HCT116 (cell line): Measurements from ENCODE around the gene LMAN1L. TPM values are rescaled to one million over a fixed set of nuclear protein-coding genes. Genes with fewer than 3 reads are reported as not detected.

Experiments used
- ATAC-seq: fragments of 200-7000 bp; cut with Tn5 transposase; 2 replicates; pipeline ENCODE4 v1.9.1; 2020; ENCODE audit warnings: mild to moderate bottlenecking, moderate library complexity
- BruUV-seq: library from RNA; stranded (reverse); fragments of 400-500 nt; replicated peaks from 2 replicates; lab custom pipeline; 2021; lab: Mats Ljungman, UMichigan
- CTCF ChIA-PET: fragments of 300-600 bp; sonication (Branson Sonifier 250); formaldehyde crosslinking; loops from one replicate; lab custom pipeline; 2021; ENCODE audit warnings: antibody characterized with exemption; lab: Charles Lee
- POLR2A ChIA-PET: fragments of 300-600, 350-600 bp; sonication (Branson Sonifier 250); formaldehyde crosslinking; loops from one replicate; lab custom pipeline; 2021; ENCODE audit warnings: antibody characterized with exemption; lab: Charles Lee
- RAD21 ChIA-PET, 2 experiments: fragments of 300-600 bp; sonication (Branson Sonifier 250); formaldehyde crosslinking; loops; one replicate each; lab custom pipeline; 2023; ENCODE audit warnings: low total read pairs in 2 of 2; ENCODE audit not compliant: uncharacterized antibody in 2 of 2, unreplicated experiment in 2 of 2, low non-redundant PET in 1 of 2; lab: Charles Lee
- DNase-seq: peaks from one replicate; pipeline ENCODE4 v3.0.0-alpha.2; 2010; ENCODE audit warnings: low read depth, low spot score
- H2AFZ ChIP-seq: fragments of 200-600 bp; shearing (Covaris generic), sonication (generic); 2 replicates; pipeline ENCODE4 v1.6.1; 2017; ENCODE audit warnings: low read depth, mixed run types, mixed read lengths, antibody characterized with exemption, low read length; ENCODE audit not compliant: poor library complexity, severe bottlenecking
- H3K27ac ChIP-seq: 2 replicates; pipeline ENCODE4 v1.5.1; 2012; ENCODE audit warnings: low read depth, low read length
- H3K27me3 ChIP-seq: fragments of 200-600 bp; sonication (generic); 2 replicates; pipeline ENCODE4 v1.6.1; 2016; ENCODE audit warnings: mixed run types, low read length, mixed read lengths; ENCODE audit not compliant: insufficient read depth
- H3K36me3 ChIP-seq, 2 experiments: fragments of 200-500 bp in 1 of 2; fragments of 200-600 bp in 1 of 2; sonication (Bioruptor generic) in 1 of 2; sonication (generic) in 1 of 2; 2 replicates each; pipeline versions ENCODE4 v1.5.1 to v1.6.1; 2014 to 2016; ENCODE audit warnings: low read length in 2 of 2, inconsistent platforms in 1 of 2, mixed read lengths in 1 of 2, mixed run types in 1 of 2; ENCODE audit not compliant: insufficient read depth in 2 of 2, control insufficient read depth in 1 of 2
- H3K4me1 ChIP-seq, 2 experiments: fragments of 200-600 bp in 1 of 2; sonication (generic) in 1 of 2; 2 replicates each; pipeline versions ENCODE4 v1.5.1 to v1.6.1; 2012 to 2017; ENCODE audit warnings: low read length in 2 of 2, inconsistent platforms in 1 of 2, mild to moderate bottlenecking in 1 of 2, mixed read lengths in 1 of 2, mixed run types in 1 of 2, moderate library complexity in 1 of 2; ENCODE audit not compliant: insufficient read depth in 2 of 2, control insufficient read depth in 1 of 2
- H3K4me2 ChIP-seq: fragments of 200-600 bp; sonication (generic); 2 replicates; pipeline ENCODE4 v1.6.1; 2017; ENCODE audit warnings: mixed run types, low read length, mixed read lengths
- H3K4me3 ChIP-seq, 2 experiments: fragments of 200-600 bp in 1 of 2; sonication (generic) in 1 of 2; replicated peaks in 1 of 2; 2 replicates each; pipeline ENCODE4 v1.5.1; 2011 to 2016; ENCODE audit warnings: low read length in 2 of 2, control low read depth in 1 of 2, low read depth in 1 of 2, mild to moderate bottlenecking in 1 of 2, mixed read lengths in 1 of 2, mixed run types in 1 of 2
- H3K79me2 ChIP-seq: fragments of 200-600 bp; sonication (generic); 2 replicates; pipeline ENCODE4 v1.6.1; 2017; ENCODE audit warnings: mild to moderate bottlenecking, mixed run types, low read length, moderate library complexity, mixed read lengths; ENCODE audit not compliant: insufficient read depth
- H3K9ac ChIP-seq: fragments of 200-600 bp; sonication (generic); 2 replicates; pipeline ENCODE4 v1.6.1; 2016; ENCODE audit warnings: low read length, mixed read lengths
- H3K9me2 ChIP-seq: fragments of 200-600 bp; sonication (generic), shearing (Covaris generic); 2 replicates; pipeline ENCODE4 v1.6.1; 2017; ENCODE audit warnings: mixed run types, mild to moderate bottlenecking, moderate library complexity; ENCODE audit not compliant: insufficient read depth
- H3K9me3 ChIP-seq, 2 experiments: fragments of 200-500 bp in 1 of 2; fragments of 200-600 bp in 1 of 2; sonication (Bioruptor generic) in 1 of 2; sonication (generic) in 1 of 2; 2 replicates each; pipeline ENCODE4 v1.6.1; 2014 to 2017; ENCODE audit warnings: low read length in 2 of 2, mixed read lengths in 2 of 2, inconsistent platforms in 1 of 2, low read depth in 1 of 2, mild to moderate bottlenecking in 1 of 2, mixed run types in 1 of 2, moderate library complexity in 1 of 2; ENCODE audit not compliant: control insufficient read depth in 1 of 2, insufficient read depth in 1 of 2
- H4K20me1 ChIP-seq: fragments of 200-600 bp; sonication (generic), shearing (Covaris generic); 2 replicates; pipeline ENCODE4 v1.6.1; 2017; ENCODE audit warnings: mixed run types, mild to moderate bottlenecking, moderate library complexity; ENCODE audit not compliant: insufficient read depth
- CEBPB ChIP-seq: IDR thresholded peaks from 2 replicates; pipeline ENCODE4 v1.6.1; 2012; ENCODE audit warnings: low read depth
- EGR1 ChIP-seq: IDR thresholded peaks from 2 replicates; pipeline ENCODE4 v1.6.1; 2012; ENCODE audit warnings: low read depth
- EZH2 ChIP-seq: fragments of 200-600 bp; sonication (generic); IDR thresholded peaks from 2 replicates; pipeline ENCODE4 v1.6.1; 2017; ENCODE audit warnings: antibody characterized with exemption, mixed run types
- POLR2AphosphoS5 ChIP-seq: IDR thresholded peaks from 2 replicates; pipeline ENCODE4 v1.6.1; 2011; ENCODE audit warnings: mild to moderate bottlenecking, low read depth, low read length, moderate library complexity
- RAD21 ChIP-seq: IDR thresholded peaks from 2 replicates; pipeline ENCODE4 v1.6.1; 2012; ENCODE audit warnings: low read depth, mild to moderate bottlenecking
- SIN3A ChIP-seq: IDR thresholded peaks from 2 replicates; pipeline ENCODE4 v1.6.1; 2012; ENCODE audit warnings: low read depth
- SP1 ChIP-seq: IDR thresholded peaks from 2 replicates; pipeline ENCODE4 v1.6.1; 2012; ENCODE audit warnings: low read depth
- SRF ChIP-seq: IDR thresholded peaks from 2 replicates; pipeline ENCODE4 v1.6.1; 2012; ENCODE audit warnings: low read depth
- ZNF274 ChIP-seq: fragments of 200-500 bp; sonication (Bioruptor generic); IDR thresholded peaks from 2 replicates; pipeline ENCODE4 v1.6.1; 2014; ENCODE audit warnings: mild to moderate bottlenecking, low read depth, low read length, inconsistent platforms
- intact Hi-C: fragments of 100-400 bp; cut with micrococcal nuclease; formaldehyde crosslinking; loops from 2 replicates; pipeline ENCODE4 v1.10.0; 2022
- total RNA-seq: library from RNA; stranded (reverse); gene quantifications from one replicate; pipeline ENCODE4 v1.2.1, GENCODE V29; 2021; ENCODE audit not compliant: unreplicated experiment
- TF ChIP-seq, protein P1 (sequence below): IDR thresholded peaks from 2 replicates; pipeline ENCODE4 v1.6.1; 2012; ENCODE audit warnings: low read depth
- TF ChIP-seq, protein P2 (sequence below): IDR thresholded peaks from 2 replicates; pipeline ENCODE4 v1.6.1; 2011; ENCODE audit warnings: mild to moderate bottlenecking, low read length, moderate library complexity; ENCODE audit not compliant: insufficient replicate concordance; ENCODE audit errors: extremely low read depth
- TF ChIP-seq, protein P3 (sequence below): IDR thresholded peaks from 2 replicates; pipeline ENCODE4 v1.6.1; 2012

Gene LMAN1L
- total RNA-seq, 1 experiment from 2014 or later: 0.17 TPM

DNA sequence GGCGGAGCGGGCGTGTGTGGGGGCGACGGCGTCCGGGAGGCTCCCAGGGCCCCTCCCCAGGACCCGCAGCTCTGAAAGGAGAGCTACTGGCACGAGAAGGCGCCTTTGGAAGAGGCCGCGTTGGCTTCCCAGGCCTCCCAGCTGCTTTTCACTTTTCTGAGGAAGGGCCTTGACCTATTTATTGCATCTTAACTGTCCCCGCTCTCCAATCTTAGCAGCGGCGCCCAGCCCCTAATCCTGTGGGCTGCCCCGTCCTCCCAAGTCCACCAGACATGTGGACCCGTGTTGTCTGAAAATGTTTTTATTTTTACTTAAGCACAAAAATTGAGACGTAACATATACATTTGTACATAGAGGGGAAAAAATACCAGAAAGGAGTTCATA is 30.8 kb downstream of the LMAN1L start:
- CTCF ChIA-PET: interaction anchor here (1.1 to 1.9 kb wide), 3 partner anchors 58 to 145 kb away, joined by 3 to 8 read pairs (median 4); no protein-coding TSS in a partner anchor
- intact Hi-C loops: loop anchor here (2.0 kb wide), 1 partner anchor 29 kb away; the partner anchor contains the start of gene SCAMP2

DNA sequence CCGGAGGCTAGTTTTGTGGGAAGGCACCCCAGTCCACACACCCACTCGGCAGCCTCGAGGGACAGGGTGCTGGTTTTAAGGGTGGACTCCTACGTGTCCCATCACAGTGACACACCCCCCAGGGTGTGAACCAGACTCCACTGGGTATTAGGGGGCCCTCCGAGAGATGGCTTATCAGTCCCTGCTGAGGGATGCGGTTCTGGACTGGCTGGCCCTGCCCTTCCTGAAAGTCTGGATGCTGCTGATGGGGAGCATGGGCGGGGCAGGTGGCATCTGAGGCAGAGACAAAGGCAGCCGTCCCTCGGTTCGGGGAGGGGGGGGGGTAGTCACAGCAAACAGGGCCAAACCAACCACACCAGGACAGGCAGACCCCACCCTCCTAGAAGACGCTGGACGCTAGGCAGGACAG is 31.3 kb downstream of the LMAN1L start:
- BruUV-seq: no TSS peak
- RAD21 ChIA-PET: no interaction called here
- Histone ChIP-seq H3K79me2 (peaks cover 6% of the 10 kb centered on the region; the same call in 1 of the 2 replicates), H3K36me3 (peaks cover 17 to 26% of the 10 kb centered on the region in 2 experiments; a peak in 3 of 4 replicates), H3K9me2 (no peaks in the 10 kb centered on the region), H3K4me3 (peak overlapping the region; percentile 53 to 78), H4K20me1 (no peaks in the 10 kb centered on the region), H3K4me2 (peak overlapping the region; percentile 90), H3K9me3 (no peaks in the 10 kb centered on the region), H3K9ac (peak overlapping the region; percentile 88), H3K27me3 (no peaks in the 10 kb centered on the region), H3K4me1 (peaks cover 9 to 21% of the 10 kb centered on the region in 2 experiments; a peak in 3 of 4 replicates), H2AFZ (no peak overlapping the region), H3K27ac (peak overlapping the region; percentile 93)
- ATAC-seq (no peak), DNase-seq (no peak)
- POLR2A ChIA-PET: interaction anchor here (1.0 kb wide), 1 partner anchor 12 kb away, joined by 3 read pairs; no protein-coding TSS in a partner anchor
- intact Hi-C loops: loop anchor here (2.0 kb wide), 1 partner anchor 29 kb away; the partner anchor contains the start of gene SCAMP2
- CTCF ChIA-PET: interaction anchor here (1.2 to 1.9 kb wide), 3 partner anchors 57 to 73 kb away, joined by 4 to 8 read pairs (median 5); no protein-coding TSS in a partner anchor
- TF ChIP-seq SRF (no peak), ZNF274 (no peak), SIN3A (no peak), RAD21 (no peak), EZH2 (no peak), SP1 (no peak), CEBPB (no peak), POLR2AphosphoS5 (no peak)
- TF ChIP-seq, protein P1, sequence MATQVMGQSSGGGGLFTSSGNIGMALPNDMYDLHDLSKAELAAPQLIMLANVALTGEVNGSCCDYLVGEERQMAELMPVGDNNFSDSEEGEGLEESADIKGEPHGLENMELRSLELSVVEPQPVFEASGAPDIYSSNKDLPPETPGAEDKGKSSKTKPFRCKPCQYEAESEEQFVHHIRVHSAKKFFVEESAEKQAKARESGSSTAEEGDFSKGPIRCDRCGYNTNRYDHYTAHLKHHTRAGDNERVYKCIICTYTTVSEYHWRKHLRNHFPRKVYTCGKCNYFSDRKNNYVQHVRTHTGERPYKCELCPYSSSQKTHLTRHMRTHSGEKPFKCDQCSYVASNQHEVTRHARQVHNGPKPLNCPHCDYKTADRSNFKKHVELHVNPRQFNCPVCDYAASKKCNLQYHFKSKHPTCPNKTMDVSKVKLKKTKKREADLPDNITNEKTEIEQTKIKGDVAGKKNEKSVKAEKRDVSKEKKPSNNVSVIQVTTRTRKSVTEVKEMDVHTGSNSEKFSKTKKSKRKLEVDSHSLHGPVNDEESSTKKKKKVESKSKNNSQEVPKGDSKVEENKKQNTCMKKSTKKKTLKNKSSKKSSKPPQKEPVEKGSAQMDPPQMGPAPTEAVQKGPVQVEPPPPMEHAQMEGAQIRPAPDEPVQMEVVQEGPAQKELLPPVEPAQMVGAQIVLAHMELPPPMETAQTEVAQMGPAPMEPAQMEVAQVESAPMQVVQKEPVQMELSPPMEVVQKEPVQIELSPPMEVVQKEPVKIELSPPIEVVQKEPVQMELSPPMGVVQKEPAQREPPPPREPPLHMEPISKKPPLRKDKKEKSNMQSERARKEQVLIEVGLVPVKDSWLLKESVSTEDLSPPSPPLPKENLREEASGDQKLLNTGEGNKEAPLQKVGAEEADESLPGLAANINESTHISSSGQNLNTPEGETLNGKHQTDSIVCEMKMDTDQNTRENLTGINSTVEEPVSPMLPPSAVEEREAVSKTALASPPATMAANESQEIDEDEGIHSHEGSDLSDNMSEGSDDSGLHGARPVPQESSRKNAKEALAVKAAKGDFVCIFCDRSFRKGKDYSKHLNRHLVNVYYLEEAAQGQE: no peak
- TF ChIP-seq, protein P2, sequence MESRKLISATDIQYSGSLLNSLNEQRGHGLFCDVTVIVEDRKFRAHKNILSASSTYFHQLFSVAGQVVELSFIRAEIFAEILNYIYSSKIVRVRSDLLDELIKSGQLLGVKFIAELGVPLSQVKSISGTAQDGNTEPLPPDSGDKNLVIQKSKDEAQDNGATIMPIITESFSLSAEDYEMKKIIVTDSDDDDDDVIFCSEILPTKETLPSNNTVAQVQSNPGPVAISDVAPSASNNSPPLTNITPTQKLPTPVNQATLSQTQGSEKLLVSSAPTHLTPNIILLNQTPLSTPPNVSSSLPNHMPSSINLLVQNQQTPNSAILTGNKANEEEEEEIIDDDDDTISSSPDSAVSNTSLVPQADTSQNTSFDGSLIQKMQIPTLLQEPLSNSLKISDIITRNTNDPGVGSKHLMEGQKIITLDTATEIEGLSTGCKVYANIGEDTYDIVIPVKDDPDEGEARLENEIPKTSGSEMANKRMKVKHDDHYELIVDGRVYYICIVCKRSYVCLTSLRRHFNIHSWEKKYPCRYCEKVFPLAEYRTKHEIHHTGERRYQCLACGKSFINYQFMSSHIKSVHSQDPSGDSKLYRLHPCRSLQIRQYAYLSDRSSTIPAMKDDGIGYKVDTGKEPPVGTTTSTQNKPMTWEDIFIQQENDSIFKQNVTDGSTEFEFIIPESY: no peak
- TF ChIP-seq, protein P3, sequence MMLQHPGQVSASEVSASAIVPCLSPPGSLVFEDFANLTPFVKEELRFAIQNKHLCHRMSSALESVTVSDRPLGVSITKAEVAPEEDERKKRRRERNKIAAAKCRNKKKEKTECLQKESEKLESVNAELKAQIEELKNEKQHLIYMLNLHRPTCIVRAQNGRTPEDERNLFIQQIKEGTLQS: no peak

More for the DNA sequence above, 30.8 kb downstream of the LMAN1L start:
- H3K36me3 ChIP-seq: peaks cover 13 to 22% of the 10 kb centered on the region in 2 experiments; a peak in 2 of 4 replicates
- H2AFZ ChIP-seq: no peak overlapping the region
- peak overlapping the region; percentile 90 for H3K4me2 ChIP-seq
- ChIA-PET POLR2A (interaction anchor here (1.0 kb wide), 1 partner anchor 12 kb away, joined by 3 read pairs; no protein-coding TSS in a partner anchor), RAD21 (interaction anchor here in 1 of 2 experiments (1.6 kb wide), 1 partner anchor 58 kb away, joined by 3 read pairs; no protein-coding TSS in a partner anchor)
- ATAC-seq (no peak), DNase-seq (no peak)
- H3K9me3 ChIP-seq: no peaks in the 10 kb centered on the region
- TSS peak; percentile 95 for BruUV-seq
- peaks cover 6% of the 10 kb centered on the region; the same call in 1 of the 2 replicates for H3K79me2 ChIP-seq
- H3K9ac ChIP-seq: peak overlapping the region; percentile 88
- peaks cover 9 to 21% of the 10 kb centered on the region in 2 experiments; a peak in 3 of 4 replicates for H3K4me1 ChIP-seq
- no peak; the same call in 1 of the 2 replicates for TF ChIP-seq EGR1
- peak; percentile 7; the same call in 1 of the 2 replicates for TF ChIP-seq SIN3A
- no peaks in the 10 kb centered on the region for H3K27me3 ChIP-seq
- H3K27ac ChIP-seq: peak overlapping the region; percentile 93
- peak overlapping the region; percentile 53 to 78 for H3K4me3 ChIP-seq
- no peaks in the 10 kb centered on the region for H4K20me1 ChIP-seq
- H3K9me2 ChIP-seq: no peaks in the 10 kb centered on the region
